Type B pancreatic cell (in vitro differentiated cells): ENCODE results near the gene TAP2. TPM values are rescaled to one million over a fixed set of nuclear protein-coding genes. Genes with fewer than 3 reads are reported as not detected.

ENCODE experiments used
- DNase-seq: peaks from one replicate; pipeline ENCODE4 v3.0.0; 2021; ENCODE audit warnings: mixed read lengths; ENCODE audit not compliant: unreplicated experiment; ENCODE audit errors: extremely low spot score
- H3K27ac Mint-ChIP-seq: 2 replicates; pipeline ENCODE4 v1.8.0; 2021; ENCODE audit warnings: mild to moderate bottlenecking, mixed read lengths
- H3K27me3 Mint-ChIP-seq: 2 replicates; pipeline ENCODE4 v1.8.0; 2021; ENCODE audit warnings: mixed read lengths
- H3K36me3 Mint-ChIP-seq: 2 replicates; pipeline ENCODE4 v1.8.0; 2021; ENCODE audit warnings: mixed read lengths
- H3K4me1 Mint-ChIP-seq: one replicate; pipeline ENCODE4 v1.8.0; 2021; ENCODE audit warnings: mixed read lengths; ENCODE audit not compliant: unreplicated experiment
- H3K4me3 Mint-ChIP-seq: 2 replicates; pipeline ENCODE4 v1.8.0; 2021; ENCODE audit warnings: mild to moderate bottlenecking, mixed read lengths
- H3K9me3 Mint-ChIP-seq: 2 replicates; pipeline ENCODE4 v1.8.0; 2021; ENCODE audit warnings: mixed read lengths
- total RNA-seq: library from RNA; stranded (reverse); gene quantifications from 2 replicates; pipeline ENCODE4 v1.2.1, GENCODE V29; 2021; ENCODE audit warnings: low replicate concordance
- TF ChIP-seq, protein P1 (sequence below): fragments of 200-600 bp; sonication (generic); conservative IDR thresholded peaks from 2 replicates; pipeline ENCODE4 v1.5.0; 2021; ENCODE audit warnings: antibody characterized with exemption, mild to moderate bottlenecking

Gene TAP2
- total RNA-seq, 1 donor from 2014 or later: 22.0 TPM

DNA sequence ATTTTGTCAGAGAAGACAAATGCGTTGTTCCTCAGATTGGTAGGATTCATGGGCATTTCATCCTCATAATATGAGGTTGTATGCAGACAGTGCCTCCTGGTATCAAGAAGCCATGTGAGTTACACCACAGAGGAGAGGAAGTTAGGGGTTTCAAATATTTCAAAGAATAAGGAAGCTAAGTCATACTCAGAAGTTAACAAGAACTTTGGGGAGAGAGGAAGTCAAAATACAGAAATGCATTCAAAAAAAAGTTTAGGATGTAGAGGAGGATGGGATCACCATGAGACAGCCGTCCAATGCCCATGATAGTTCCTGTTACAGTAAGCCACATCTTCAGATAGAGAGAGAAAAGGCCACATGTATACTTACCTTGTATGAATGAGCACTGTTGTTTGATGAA lies 44.0 kb downstream of the TAP2 start:
- no peak overlapping the region for H3K27ac Mint-ChIP-seq
- no peaks in the 10 kb centered on the region for H3K4me1 Mint-ChIP-seq
- peaks cover 89% of the 10 kb centered on the region for H3K27me3 Mint-ChIP-seq
- H3K9me3 Mint-ChIP-seq: peaks cover 5% of the 10 kb centered on the region
- DNase-seq: no peak
- no peaks in the 10 kb centered on the region for H3K36me3 Mint-ChIP-seq
- H3K4me3 Mint-ChIP-seq: no peak overlapping the region
- TF ChIP-seq, protein P1, sequence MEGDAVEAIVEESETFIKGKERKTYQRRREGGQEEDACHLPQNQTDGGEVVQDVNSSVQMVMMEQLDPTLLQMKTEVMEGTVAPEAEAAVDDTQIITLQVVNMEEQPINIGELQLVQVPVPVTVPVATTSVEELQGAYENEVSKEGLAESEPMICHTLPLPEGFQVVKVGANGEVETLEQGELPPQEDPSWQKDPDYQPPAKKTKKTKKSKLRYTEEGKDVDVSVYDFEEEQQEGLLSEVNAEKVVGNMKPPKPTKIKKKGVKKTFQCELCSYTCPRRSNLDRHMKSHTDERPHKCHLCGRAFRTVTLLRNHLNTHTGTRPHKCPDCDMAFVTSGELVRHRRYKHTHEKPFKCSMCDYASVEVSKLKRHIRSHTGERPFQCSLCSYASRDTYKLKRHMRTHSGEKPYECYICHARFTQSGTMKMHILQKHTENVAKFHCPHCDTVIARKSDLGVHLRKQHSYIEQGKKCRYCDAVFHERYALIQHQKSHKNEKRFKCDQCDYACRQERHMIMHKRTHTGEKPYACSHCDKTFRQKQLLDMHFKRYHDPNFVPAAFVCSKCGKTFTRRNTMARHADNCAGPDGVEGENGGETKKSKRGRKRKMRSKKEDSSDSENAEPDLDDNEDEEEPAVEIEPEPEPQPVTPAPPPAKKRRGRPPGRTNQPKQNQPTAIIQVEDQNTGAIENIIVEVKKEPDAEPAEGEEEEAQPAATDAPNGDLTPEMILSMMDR: no peak

GRCh38 chr6:32792901-32793435 lies 45.6 kb downstream of the TAP2 start:
- H3K27me3 Mint-ChIP-seq: peaks cover 85% of the 10 kb centered on the region
- no peak overlapping the region for H3K27ac Mint-ChIP-seq
- TF ChIP-seq, protein P1: no peak
- H3K4me1 Mint-ChIP-seq: no peaks in the 10 kb centered on the region
- H3K4me3 Mint-ChIP-seq: no peak overlapping the region
- no peaks in the 10 kb centered on the region for H3K36me3 Mint-ChIP-seq
- H3K9me3 Mint-ChIP-seq: no peaks in the 10 kb centered on the region
- DNase-seq: no peak

- H3K9me3 Mint-ChIP-seq: no peaks in the 10 kb centered on the region
- H3K27me3 Mint-ChIP-seq: peaks cover 82% of the 10 kb centered on the region
- no peak overlapping the region for H3K4me3 Mint-ChIP-seq
- H3K27ac Mint-ChIP-seq: no peak overlapping the region
- H3K36me3 Mint-ChIP-seq: no peaks in the 10 kb centered on the region
- no peak for DNase-seq
- H3K4me1 Mint-ChIP-seq: no peaks in the 10 kb centered on the region
- TF ChIP-seq, protein P1: no peak
Observed at GRCh38 chr6:32790306-32790705, 48.2 kb downstream of the TAP2 start.

Other genes with a start within 250 kb of the TAP2 start
- gene HLA-DRB1, start 248.9 kb downstream of the TAP2 start, total RNA-seq: 24.3 and 88.9 TPM in 2 replicates
- gene HLA-DQA1, start 201.3 kb downstream of the TAP2 start, total RNA-seq: not detected in 2 replicates
- 5.1 and 12.8 TPM in 2 replicates for gene HLA-DQB1, start 172.1 kb downstream of the TAP2 start, total RNA-seq
- gene HLA-DQA2, start 97.3 kb downstream of the TAP2 start, total RNA-seq: not detected in 2 replicates
- not detected in 2 replicates for gene HLA-DQB2, start 75.2 kb downstream of the TAP2 start, total RNA-seq
- 0.88 TPM in 1 of 2 replicates, not detected in the other for gene HLA-DOB, start 21.7 kb downstream of the TAP2 start, total RNA-seq
- 17.3 and 36.8 TPM in 2 replicates for gene PSMB8, start 5.3 kb upstream of the TAP2 start, total RNA-seq
- gene TAP1, start 15.0 kb upstream of the TAP2 start, total RNA-seq: 16.7 and 38.4 TPM in 2 replicates
- gene PSMB9, start 15.5 kb upstream of the TAP2 start, total RNA-seq: 5.7 and 16.9 TPM in 2 replicates
- gene HLA-DMB, start 102.3 kb upstream of the TAP2 start, total RNA-seq: 0.43 and 0.80 TPM in 2 replicates
- 1.5 and 2.0 TPM in 2 replicates for gene HLA-DMA, start 114.4 kb upstream of the TAP2 start, total RNA-seq
- gene BRD2, start 129.9 kb upstream of the TAP2 start, total RNA-seq: 212 and 241 TPM in 2 replicates
- 0.52 and 2.5 TPM in 2 replicates for gene HLA-DOA, start 170.9 kb upstream of the TAP2 start, total RNA-seq
- 1.3 and 2.6 TPM in 2 replicates for gene HLA-DPA1, start 234.9 kb upstream of the TAP2 start, total RNA-seq
- gene HLA-DPB1, start 237.3 kb upstream of the TAP2 start, total RNA-seq: 10.9 and 27.3 TPM in 2 replicates